KMS-11 (cell line): ENCODE measurements around the gene DMKN.
"Not testable (repeated sequence)": the region's sequence is repeated elsewhere in the genome, so short reads cannot be mapped to it uniquely, and the experiment has no call there.

Experiments used
- H2AFZ ChIP-seq: fragments of 200-600 bp; sonication (generic); 2 replicates; pipeline ENCODE4 v1.6.1; 2016; ENCODE audit warnings: antibody characterized with exemption, mixed run types, low read depth
- H3K27ac ChIP-seq: fragments of 200-600 bp; sonication (generic); 2 replicates; pipeline ENCODE4 v1.6.1; 2016; ENCODE audit warnings: mild to moderate bottlenecking, mixed run types
- H3K27me3 ChIP-seq: fragments of 200-600 bp; sonication (generic); 2 replicates; pipeline ENCODE4 v1.6.1; 2017; ENCODE audit warnings: mild to moderate bottlenecking, low read depth, mixed run types, moderate library complexity; ENCODE audit not compliant: insufficient read depth
- H3K36me3 ChIP-seq: fragments of 200-600 bp; sonication (generic); 2 replicates; pipeline ENCODE4 v1.6.1; 2017; ENCODE audit warnings: mild to moderate bottlenecking, mixed run types; ENCODE audit not compliant: insufficient read depth
- H3K4me1 ChIP-seq: fragments of 200-600 bp; sonication (generic); 2 replicates; pipeline ENCODE4 v1.6.1; 2016; ENCODE audit warnings: mild to moderate bottlenecking, low read depth, mixed run types; ENCODE audit not compliant: poor library complexity, severe bottlenecking
- H3K4me2 ChIP-seq: fragments of 200-600 bp; sonication (generic); 2 replicates; pipeline ENCODE4 v1.7.0; 2016; ENCODE audit warnings: mild to moderate bottlenecking, mixed run types
- H3K4me3 ChIP-seq: fragments of 200-600 bp; sonication (generic); IDR thresholded peaks from 2 replicates; pipeline ENCODE4 v1.6.1; 2017; ENCODE audit warnings: low read depth, low read length, mixed read lengths; ENCODE audit not compliant: insufficient read depth
- H3K79me2 ChIP-seq: fragments of 200-600 bp; sonication (generic); 2 replicates; pipeline ENCODE4 v1.6.1; 2016; ENCODE audit warnings: low read depth, mixed run types; ENCODE audit not compliant: insufficient read depth
- H3K9ac ChIP-seq: fragments of 200-600 bp; sonication (generic); 2 replicates; pipeline ENCODE4 v1.6.1; 2016; ENCODE audit warnings: mild to moderate bottlenecking, mixed run types
- H4K20me1 ChIP-seq: fragments of 200-600 bp; sonication (generic); 2 replicates; pipeline ENCODE4 v1.6.1; 2016; ENCODE audit warnings: mild to moderate bottlenecking, mixed run types; ENCODE audit not compliant: insufficient read depth
- CTCF ChIP-seq: fragments of 200-600 bp; sonication (generic); conservative IDR thresholded peaks from 2 replicates; pipeline ENCODE4 v1.6.1; 2017; ENCODE audit warnings: low read depth, mild to moderate bottlenecking, antibody characterized with exemption, low read length, moderate library complexity, mixed read lengths

Gene DMKN

GRCh38 chr19:35462476-35462953 lies 50.9 kb downstream of the DMKN start:
- TF ChIP-seq CTCF: no peak
- no peak overlapping the region for H3K4me3 ChIP-seq
- H2AFZ ChIP-seq: no peak overlapping the region

GRCh38 chr19:35461788-35462187 lies 51.7 kb downstream of the DMKN start:
- H4K20me1 ChIP-seq, H3K27ac ChIP-seq, H2AFZ ChIP-seq, H3K36me3 ChIP-seq, H3K79me2 ChIP-seq, H3K4me1 ChIP-seq, H3K9ac ChIP-seq, H3K4me3 ChIP-seq, H3K4me2 ChIP-seq: not testable (repeated sequence)
- H3K27me3 ChIP-seq: peaks cover 51% of the 10 kb centered on the region; the same call in 1 of the 2 replicates

More at GRCh38 chr19:35462476-35462953, 50.9 kb downstream of the DMKN start:
- peaks cover 45% of the 10 kb centered on the region; the same call in 1 of the 2 replicates for H3K27me3 ChIP-seq
- H3K79me2 ChIP-seq: no peaks in the 10 kb centered on the region
- H3K4me2 ChIP-seq: no peak overlapping the region
- no peak overlapping the region for H3K9ac ChIP-seq
- no peak overlapping the region for H3K27ac ChIP-seq
- H4K20me1 ChIP-seq: no peaks in the 10 kb centered on the region
- no peaks in the 10 kb centered on the region for H3K36me3 ChIP-seq
- H3K4me1 ChIP-seq: no peaks in the 10 kb centered on the region

GRCh38 chr19:35461060-35461459 lies 52.4 kb downstream of the DMKN start:
- Histone ChIP-seq H3K4me1 (no peaks in the 10 kb centered on the region), H4K20me1 (no peaks in the 10 kb centered on the region), H3K9ac (no peak overlapping the region), H3K79me2 (no peaks in the 10 kb centered on the region), H3K4me2 (no peak overlapping the region), H2AFZ (no peak overlapping the region), H3K4me3 (no peak overlapping the region), H3K27me3 (peaks cover 45% of the 10 kb centered on the region; the same call in 1 of the 2 replicates), H3K36me3 (no peaks in the 10 kb centered on the region), H3K27ac (no peak overlapping the region)
- no peak for TF ChIP-seq CTCF

- no peaks in the 10 kb centered on the region for H3K36me3 ChIP-seq
- no peak overlapping the region for H3K4me2 ChIP-seq
- H4K20me1 ChIP-seq: no peaks in the 10 kb centered on the region
- H3K4me1 ChIP-seq: no peaks in the 10 kb centered on the region
- TF ChIP-seq CTCF: no peak
- no peak overlapping the region for H3K9ac ChIP-seq
- no peak overlapping the region for H3K4me3 ChIP-seq
- H2AFZ ChIP-seq: no peak overlapping the region
- no peak overlapping the region for H3K27ac ChIP-seq
- no peaks in the 10 kb centered on the region for H3K79me2 ChIP-seq
- H3K27me3 ChIP-seq: peaks cover 44% of the 10 kb centered on the region; the same call in 1 of the 2 replicates
These were observed 52.8 kb downstream of the DMKN start for GRCh38 chr19:35460608-35461007.

- no peaks in the 10 kb centered on the region for H3K36me3 ChIP-seq
- no peak for TF ChIP-seq CTCF
- no peak overlapping the region for H3K4me2 ChIP-seq
- no peak overlapping the region for H3K4me3 ChIP-seq
- no peaks in the 10 kb centered on the region for H3K4me1 ChIP-seq
- no peaks in the 10 kb centered on the region for H3K79me2 ChIP-seq
- peaks cover 34% of the 10 kb centered on the region; the same call in 1 of the 2 replicates for H3K27me3 ChIP-seq
- no peaks in the 10 kb centered on the region for H4K20me1 ChIP-seq
- H3K27ac ChIP-seq: no peak overlapping the region
- H3K9ac ChIP-seq: no peak overlapping the region
- no peak overlapping the region for H2AFZ ChIP-seq
These were observed 53.9 kb downstream of the DMKN start for GRCh38 chr19:35459414-35460082.
